T-helper 2 cell treated with Interferon-gamma antibody and Interleukin-4, amounts not matched to agents 5 μg/mL and 100 μg/mL, for 36 hours (primary cell): ENCODE data around the gene POLN.

Experiments
- DNase-seq: peaks from one replicate; pipeline ENCODE4 v3.0.0; 2021; ENCODE audit warnings: low spot score
- H3K27ac Mint-ChIP-seq: one replicate; pipeline ENCODE4 v1.8.0; 2021; ENCODE audit warnings: mild to moderate bottlenecking, mixed read lengths
- H3K27me3 Mint-ChIP-seq: one replicate; pipeline ENCODE4 v1.8.0; 2021; ENCODE audit warnings: low read depth, mixed read lengths
- H3K36me3 Mint-ChIP-seq: one replicate; pipeline ENCODE4 v1.8.0; 2021; ENCODE audit warnings: low read depth, mixed read lengths
- H3K4me1 Mint-ChIP-seq: one replicate; pipeline ENCODE4 v1.8.0; 2021; ENCODE audit warnings: low read depth, mixed read lengths
- H3K4me3 Mint-ChIP-seq: one replicate; pipeline ENCODE4 v1.8.0; 2022; ENCODE audit warnings: mild to moderate bottlenecking, moderate library complexity, mixed read lengths
- H3K9me3 Mint-ChIP-seq: one replicate; pipeline ENCODE4 v1.8.0; 2021; ENCODE audit warnings: mixed read lengths

POLN gene

DNA sequence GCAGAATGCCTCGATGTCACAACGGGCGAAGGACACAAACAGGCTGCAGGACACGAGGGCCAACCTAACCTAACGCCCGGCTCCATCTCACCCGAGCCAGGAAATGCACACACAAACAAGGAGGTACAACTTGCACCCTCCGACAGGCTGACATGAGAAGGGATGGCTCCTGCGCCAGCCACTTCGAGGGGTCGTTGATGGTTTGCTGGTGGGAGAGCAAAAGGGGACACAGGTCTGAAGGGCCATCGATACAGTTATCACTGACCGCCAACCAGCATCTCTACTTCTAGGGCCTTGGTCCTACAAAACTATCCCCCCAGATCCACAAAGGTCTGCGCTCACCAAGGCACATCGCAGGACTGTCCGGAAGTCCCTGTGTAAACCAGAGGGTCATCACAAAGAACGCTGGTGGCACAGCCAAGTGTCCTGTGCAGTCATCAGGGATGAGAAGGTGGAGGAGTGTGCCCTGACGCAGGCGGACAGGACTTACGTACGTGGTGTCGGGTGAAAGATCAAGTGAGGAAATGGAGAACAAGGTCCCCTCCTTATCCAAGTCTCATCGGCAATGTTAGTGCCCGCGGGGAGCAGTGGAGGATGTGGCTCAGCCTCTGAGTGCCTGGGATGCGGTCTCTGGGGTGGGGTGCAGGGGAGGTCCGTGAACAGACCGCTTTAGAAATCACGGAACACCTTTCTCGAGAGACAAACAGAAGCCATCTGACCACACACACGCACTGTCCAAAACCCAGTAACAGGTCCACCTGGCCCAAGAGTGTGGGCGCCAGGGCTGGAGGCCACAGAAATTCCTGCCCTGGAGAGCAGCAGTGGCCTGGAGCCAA lies 13.0 kb upstream of the POLN start:
- H3K4me1 Mint-ChIP-seq: no peaks in the 10 kb centered on the region
- H3K36me3 Mint-ChIP-seq: no peaks in the 10 kb centered on the region
- no peak for DNase-seq
- no peaks in the 10 kb centered on the region for H3K9me3 Mint-ChIP-seq
- no peaks in the 10 kb centered on the region for H3K27me3 Mint-ChIP-seq
- no peak overlapping the region for H3K4me3 Mint-ChIP-seq
- no peak overlapping the region for H3K27ac Mint-ChIP-seq

DNA sequence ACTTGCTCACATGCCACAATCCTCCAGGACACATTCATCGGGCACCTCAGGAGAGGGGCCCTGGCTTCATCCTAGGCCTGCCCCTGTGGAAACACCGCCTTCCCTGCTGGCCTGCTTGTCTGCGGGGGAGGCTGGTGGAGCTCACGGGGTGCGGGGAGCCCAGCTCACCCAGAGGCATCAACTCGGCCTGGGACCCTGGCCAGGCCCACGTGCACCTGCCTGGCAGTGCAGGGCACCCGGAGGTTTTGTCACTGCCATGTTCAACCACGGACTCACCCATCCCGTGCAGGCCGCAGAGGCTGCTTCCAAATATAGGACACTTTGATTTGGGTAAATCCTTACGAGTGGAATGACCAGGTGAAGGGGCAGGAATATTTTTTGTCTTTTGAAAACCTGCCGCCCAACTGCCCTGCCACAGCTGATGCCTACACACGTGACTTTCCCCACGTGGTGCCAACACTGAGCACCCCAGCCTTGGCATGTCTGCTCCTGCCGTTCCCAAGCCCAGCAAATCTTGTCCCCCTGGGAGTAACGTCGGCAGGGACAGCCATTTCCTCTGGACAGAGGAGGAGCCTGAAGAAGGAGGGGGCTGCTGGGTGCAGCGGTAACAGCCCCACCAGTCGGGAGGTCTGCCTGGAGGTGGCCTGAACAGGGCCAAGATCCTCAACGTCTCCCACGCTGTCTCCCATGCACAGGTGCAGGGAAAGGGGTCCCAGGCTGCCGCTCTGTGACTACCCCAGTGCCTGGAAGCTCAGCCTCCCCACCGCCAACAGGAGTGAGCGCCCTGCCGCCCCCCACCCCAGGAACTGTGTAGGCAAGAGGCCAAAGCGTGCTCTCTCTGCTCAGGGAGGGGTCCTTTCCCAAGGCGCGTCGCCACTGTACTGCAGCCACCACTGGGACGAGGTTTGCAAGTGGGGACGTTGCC lies 11.5 kb upstream of the POLN start:
- H3K36me3 Mint-ChIP-seq: no peaks in the 10 kb centered on the region

DNA sequence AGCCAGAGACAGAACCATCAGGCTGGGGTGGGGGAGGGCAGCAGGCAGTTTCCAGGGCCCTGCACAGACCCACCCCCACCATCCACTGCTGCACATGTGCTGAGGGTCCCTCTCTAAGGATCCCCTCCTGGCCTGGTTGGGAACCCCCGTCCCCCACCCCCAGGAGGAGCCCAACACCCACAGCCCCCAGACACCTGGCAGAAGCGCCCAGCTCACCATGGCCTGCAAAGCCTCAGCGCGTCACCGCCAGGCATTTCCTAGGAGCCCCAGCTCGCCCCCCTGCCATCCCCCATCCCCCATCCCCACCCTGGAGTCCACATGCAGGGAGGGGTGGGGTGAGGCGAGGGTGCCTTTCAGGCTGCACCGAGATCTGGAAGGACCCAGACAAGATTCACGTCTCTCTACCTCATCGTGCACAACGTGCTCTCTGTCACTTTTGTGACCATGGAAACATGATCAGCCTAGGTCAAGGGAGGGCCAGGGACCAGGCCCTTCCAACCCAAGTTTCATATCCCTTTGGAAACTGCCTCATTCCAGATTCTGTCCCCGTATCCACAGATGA lies 10.7 kb upstream of the POLN start:
- H3K4me1 Mint-ChIP-seq: no peaks in the 10 kb centered on the region
- H3K4me3 Mint-ChIP-seq: no peak overlapping the region
- H3K9me3 Mint-ChIP-seq: no peaks in the 10 kb centered on the region
- no peak overlapping the region for H3K27ac Mint-ChIP-seq
- DNase-seq: peak; percentile 2
- H3K36me3 Mint-ChIP-seq: no peaks in the 10 kb centered on the region
- no peaks in the 10 kb centered on the region for H3K27me3 Mint-ChIP-seq

More for the DNA sequence above, 11.5 kb upstream of the POLN start:
- Mint-ChIP-seq H3K27me3 (no peaks in the 10 kb centered on the region), H3K27ac (no peak overlapping the region), H3K4me3 (no peak overlapping the region), H3K9me3 (no peaks in the 10 kb centered on the region), H3K4me1 (no peaks in the 10 kb centered on the region)
- no peak for DNase-seq

DNA sequence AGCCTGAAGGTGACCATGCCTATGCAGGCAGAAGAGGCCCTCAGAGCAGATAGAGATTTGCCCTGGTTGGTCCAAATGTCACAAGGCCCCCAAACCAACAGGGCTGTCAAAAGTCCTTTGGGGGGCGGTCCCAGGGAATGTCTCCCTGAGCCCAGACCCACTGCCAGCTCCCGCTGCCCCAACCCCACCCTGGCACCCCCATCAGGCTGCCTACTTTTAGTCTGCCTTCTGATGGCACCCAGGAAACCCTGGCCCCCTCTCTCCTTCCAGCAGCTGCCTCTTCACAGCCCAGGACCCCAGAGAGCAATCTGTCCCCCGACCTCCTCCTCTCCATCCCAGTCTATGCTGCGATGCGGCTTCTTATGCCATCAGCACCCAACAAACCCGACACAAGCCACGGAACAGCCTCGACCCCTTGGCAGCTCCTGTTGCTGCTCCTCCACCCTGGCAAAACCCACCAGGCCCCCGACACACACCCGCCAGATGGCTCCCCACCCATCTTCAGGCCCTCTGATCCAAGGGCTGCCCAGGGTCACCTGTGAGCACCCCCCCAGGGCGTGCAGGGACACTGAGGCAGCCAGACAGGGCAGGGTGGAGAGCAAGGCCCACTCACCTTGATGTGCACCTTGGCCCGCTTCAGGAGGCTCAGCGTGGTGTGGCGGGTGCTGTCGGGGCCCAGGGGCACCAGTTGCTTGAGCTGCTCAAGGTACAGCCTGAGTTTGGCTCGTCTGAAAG lies 10.0 kb upstream of the POLN start:
- Mint-ChIP-seq H3K4me3 (no peak overlapping the region), H3K36me3 (no peaks in the 10 kb centered on the region), H3K27ac (no peak overlapping the region)

DNA sequence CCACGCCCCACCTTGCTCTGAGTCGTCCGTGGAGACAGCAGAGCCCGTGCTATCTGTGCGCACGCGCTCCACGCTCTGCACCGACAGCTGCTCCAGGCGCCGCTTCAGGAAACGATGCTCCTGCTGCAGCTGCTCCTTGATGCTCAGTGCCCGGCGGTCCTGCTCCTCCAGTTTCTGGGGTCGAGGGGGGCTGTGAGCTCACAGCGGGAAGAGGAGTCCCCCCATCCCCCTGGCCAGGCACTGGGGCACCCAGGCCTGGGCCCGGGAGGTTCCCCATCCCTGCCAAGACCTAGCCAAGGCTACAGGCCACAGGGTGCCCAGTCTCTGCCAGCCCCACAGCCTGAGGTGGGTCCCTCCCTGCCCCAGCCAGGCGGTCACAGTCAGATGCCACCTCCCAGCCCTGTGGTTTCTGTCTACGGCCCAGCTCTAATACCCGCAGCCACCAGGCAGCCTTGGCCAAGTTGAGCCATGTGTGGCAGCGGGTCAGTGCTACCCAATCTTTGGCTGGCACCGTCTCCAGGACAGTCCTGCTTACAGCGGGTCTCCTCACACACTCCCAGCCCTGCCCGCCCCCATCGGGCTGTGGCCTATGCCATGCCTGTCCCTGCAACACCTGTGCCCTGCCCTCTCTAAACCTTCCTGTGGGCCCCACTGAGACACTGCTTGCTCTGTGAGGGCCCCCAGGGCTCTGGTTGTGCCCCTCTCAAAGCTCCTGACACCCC lies 9.3 kb upstream of the POLN start:
- Mint-ChIP-seq H3K9me3 (no peaks in the 10 kb centered on the region), H3K4me1 (no peaks in the 10 kb centered on the region), H3K27me3 (no peaks in the 10 kb centered on the region), H3K27ac (no peak overlapping the region), H3K36me3 (no peaks in the 10 kb centered on the region), H3K4me3 (no peak overlapping the region)
- DNase-seq: peak; percentile 3

More for the DNA sequence above, 10.0 kb upstream of the POLN start:
- Mint-ChIP-seq H3K4me1 (no peaks in the 10 kb centered on the region), H3K27me3 (no peaks in the 10 kb centered on the region), H3K9me3 (no peaks in the 10 kb centered on the region)
- DNase-seq: no peak

DNA sequence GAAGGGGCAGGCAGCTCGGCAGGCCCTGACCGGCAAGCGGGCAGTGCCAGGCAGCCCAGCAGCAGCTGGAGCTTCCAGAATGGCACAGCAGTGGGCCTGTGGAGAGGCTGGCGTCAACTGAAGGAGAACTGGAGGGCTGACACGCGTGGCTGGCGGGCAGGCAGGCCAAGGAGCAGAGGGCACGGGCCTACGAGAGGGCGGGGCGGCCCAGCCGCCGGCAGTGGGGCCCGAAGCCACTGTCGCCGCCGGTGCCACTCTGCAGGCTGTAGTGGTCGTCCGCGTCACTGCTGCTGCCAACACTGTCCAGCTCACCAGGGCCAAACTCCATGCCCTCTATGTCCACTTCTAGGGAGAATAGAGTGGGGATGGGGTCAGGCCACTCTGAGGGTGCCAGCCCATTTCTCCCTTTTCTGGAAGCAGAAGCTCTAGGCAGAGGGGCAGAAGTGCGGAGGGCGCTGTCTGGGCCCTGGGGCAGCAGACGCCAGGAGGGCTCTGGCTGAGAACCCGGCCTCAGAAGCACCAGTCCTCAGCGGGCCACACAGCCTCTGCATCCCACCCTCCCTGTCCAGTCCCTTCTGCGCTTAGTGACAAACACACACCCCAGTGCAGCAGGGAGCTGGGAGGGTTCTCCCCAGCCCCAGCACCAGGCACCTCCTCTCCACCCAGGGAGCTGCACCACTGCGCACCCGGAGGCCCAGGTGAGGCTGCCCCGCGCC lies 8.6 kb upstream of the POLN start:
- no peak overlapping the region for H3K4me3 Mint-ChIP-seq
- H3K27me3 Mint-ChIP-seq: no peaks in the 10 kb centered on the region

DNA sequence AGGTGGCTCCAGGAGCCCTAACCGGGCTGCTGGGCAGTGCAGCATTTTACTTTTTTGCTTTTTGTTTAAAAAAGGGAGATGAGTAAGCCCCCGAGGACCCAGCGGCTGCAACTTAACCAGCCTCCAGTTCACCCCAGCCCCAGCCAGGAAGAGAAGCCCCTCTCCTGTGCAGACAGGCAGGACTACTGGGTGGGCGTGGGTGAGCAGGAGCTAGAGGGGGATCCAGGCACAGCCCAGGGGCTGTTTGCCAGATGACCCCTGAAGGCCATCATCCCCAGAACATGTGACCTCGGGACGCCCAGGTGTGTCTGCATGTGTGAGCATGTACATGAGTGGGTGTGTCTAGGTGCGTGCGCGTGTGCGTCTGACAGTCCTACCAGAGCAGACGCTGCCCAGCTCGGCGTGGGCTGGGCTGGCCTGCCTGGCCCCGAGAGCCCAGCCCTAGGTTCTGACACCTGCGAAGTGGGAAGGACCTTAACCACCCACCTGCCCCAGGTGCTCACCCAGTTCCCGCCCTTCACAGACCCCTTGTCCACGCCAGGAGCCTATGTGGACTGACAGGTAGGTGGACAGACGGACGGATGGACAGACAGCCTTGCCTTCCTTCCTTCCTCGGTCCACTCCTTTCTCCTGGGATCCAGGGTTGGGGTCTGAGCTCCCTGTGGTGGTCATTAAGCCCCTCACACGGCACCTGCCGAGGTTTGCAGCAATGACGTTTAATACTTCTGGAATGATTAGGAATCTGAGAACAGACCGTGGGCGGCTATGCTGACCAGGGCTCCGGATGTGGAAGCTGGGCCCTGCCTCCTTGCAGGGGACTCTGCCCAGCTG lies 7.8 kb upstream of the POLN start:
- no peaks in the 10 kb centered on the region for H3K9me3 Mint-ChIP-seq
- no peaks in the 10 kb centered on the region for H3K36me3 Mint-ChIP-seq
- peaks cover 8% of the 10 kb centered on the region for H3K4me1 Mint-ChIP-seq
- H3K27ac Mint-ChIP-seq: no peak overlapping the region
- no peak for DNase-seq
- H3K27me3 Mint-ChIP-seq: no peaks in the 10 kb centered on the region
- no peak overlapping the region for H3K4me3 Mint-ChIP-seq

More for the DNA sequence above, 8.6 kb upstream of the POLN start:
- DNase-seq: no peak
- H3K4me1 Mint-ChIP-seq: peaks cover under 1% of the 10 kb centered on the region
- no peak overlapping the region for H3K27ac Mint-ChIP-seq
- no peaks in the 10 kb centered on the region for H3K9me3 Mint-ChIP-seq
- no peaks in the 10 kb centered on the region for H3K36me3 Mint-ChIP-seq

DNA sequence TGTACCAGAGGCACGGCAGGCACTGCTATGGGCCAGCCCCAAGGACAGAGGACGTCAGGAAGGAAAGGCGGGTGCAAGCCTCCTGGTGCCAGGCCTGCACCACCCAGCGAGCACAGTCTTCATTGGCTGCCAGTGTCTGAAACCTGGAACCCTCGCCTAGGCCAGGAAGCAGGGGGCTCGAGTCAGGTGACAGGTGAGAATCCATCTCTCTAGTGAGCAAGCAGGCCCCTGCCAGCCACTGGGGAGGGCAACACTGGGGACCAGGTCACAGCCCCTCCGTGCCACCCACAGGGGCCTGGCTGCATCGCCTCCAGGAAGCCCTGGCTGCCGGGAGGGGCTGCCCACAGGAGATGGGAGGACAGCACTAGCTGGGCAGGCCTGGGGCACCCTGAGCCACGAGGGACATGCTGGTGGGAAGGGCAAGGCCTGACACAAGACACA lies 6.9 kb upstream of the POLN start:
- H3K36me3 Mint-ChIP-seq: no peaks in the 10 kb centered on the region
- H3K27ac Mint-ChIP-seq: no peak overlapping the region
- DNase-seq: no peak
- H3K4me3 Mint-ChIP-seq: no peak overlapping the region
- no peaks in the 10 kb centered on the region for H3K27me3 Mint-ChIP-seq
- H3K4me1 Mint-ChIP-seq: peaks cover 10% of the 10 kb centered on the region
- no peaks in the 10 kb centered on the region for H3K9me3 Mint-ChIP-seq

DNA sequence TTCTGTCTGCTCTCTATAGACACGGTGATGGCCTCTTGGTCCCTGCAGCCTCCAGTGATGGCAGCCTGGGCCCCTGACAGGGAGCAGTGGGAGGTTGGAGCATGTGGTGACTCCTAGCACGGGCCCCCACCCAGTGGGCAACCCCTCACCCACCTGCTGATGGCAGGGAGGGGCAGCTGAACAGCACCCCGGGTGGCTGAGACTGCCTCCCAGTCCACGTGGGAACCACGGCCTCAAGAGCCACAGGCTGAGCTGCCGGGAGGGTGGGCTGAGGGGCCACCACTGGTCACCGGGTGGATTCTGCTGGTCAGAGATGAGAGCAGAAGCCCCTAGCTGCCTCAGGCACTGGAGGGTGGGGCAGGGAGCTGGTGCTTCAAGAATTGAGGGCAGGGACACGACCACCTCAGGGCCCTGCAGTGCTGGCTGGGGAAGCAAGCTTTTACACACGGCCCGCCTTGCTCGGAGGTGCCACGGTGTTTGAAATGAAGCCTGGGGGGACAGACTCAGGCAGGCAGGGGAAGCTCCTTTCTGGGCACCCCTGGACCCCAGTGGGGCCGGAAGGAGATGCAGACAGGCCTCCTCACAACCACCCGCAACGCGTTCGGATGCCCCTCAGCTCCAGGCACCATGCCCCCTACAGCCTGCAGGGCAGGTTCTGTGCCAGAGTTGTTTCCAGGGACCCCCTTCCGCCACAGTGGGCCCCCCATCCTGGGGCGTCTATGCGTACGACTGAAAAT lies 6.3 kb upstream of the POLN start:
- H3K4me3 Mint-ChIP-seq: no peak overlapping the region
- peaks cover 14% of the 10 kb centered on the region for H3K4me1 Mint-ChIP-seq
- H3K27me3 Mint-ChIP-seq: no peaks in the 10 kb centered on the region
- H3K36me3 Mint-ChIP-seq: no peaks in the 10 kb centered on the region
- no peak overlapping the region for H3K27ac Mint-ChIP-seq
- no peak for DNase-seq
- H3K9me3 Mint-ChIP-seq: no peaks in the 10 kb centered on the region

DNA sequence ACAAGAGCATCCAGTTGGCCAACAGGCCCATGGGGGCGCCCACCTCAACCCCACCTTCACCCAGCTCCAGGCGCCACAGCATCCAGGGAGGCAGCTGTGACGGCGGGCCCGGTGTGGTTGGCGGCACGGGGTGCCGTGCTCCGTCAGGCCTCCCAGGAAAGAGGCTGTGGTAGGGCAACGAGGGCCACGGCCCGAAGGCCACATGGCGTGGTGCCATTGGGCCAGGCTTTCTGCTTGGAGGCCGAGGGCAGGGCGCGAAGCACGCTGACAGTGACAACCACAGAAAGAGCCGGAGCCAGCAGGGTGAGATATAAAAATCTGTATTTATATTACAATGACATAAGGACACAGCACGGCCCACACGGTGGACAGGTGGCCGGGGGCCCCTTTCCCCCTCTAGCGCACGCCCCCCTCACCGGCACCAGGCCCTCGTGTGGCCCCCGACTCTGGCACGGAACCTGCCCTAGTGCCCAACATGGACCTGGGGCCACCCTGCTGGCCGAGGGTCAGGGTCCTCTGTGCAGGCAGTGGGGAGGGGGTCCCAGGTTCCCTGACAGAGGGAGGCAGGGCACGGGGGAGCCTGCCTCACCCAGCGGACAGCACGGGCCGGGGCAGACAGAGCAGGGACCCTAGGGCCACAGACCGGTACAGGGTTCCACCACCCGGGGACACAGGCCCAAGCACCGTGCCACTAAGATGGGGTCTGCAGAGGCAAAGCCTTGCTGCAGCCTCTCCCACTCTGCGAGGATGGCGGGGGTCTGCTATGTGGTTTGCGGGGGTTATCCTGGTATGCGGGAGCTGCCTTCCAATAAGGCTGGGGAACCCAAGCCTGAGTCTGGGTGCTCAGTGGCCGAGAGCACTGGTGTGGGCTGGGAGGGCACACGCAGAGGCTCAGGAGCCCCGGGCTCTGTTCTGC lies 5.5 kb upstream of the POLN start:
- Mint-ChIP-seq H3K4me3 (no peak overlapping the region), H3K36me3 (no peaks in the 10 kb centered on the region), H3K4me1 (peaks cover 15% of the 10 kb centered on the region), H3K9me3 (no peaks in the 10 kb centered on the region), H3K27me3 (no peaks in the 10 kb centered on the region), H3K27ac (no peak overlapping the region)
- no peak for DNase-seq
